SKM-1 (cell line): Measurements from ENCODE around the gene PLPP1.
"Not testable (repeated sequence)": the region's sequence is repeated elsewhere in the genome, so short reads cannot be mapped to it uniquely, and the experiment has no call there.

ENCODE experiments used
- DNase-seq: peaks from one replicate; lab custom pipeline; 2025; ENCODE audit not compliant: unreplicated experiment; lab: John Stamatoyannopoulos, UW

Gene PLPP1

DNA sequence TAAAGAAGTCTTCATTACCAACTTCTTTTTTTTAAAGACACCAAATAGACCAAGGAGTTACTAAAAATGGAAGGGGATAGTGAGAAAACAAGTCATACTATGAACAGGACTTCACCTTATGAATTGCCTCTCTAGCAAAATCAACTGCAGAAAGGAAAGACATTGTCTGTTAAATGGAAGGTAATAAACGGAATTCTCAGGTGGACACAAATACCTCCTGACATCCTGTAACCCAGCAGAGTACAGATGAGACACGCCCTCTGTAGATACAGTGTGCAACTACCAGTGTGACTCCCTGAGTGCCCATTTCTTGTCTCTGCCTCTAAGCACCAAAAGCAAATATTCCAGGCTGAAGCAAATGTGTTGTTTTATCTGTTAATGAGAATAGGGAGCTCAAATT lies 12.2 kb upstream of the PLPP1 start:
- no peak for DNase-seq

DNA sequence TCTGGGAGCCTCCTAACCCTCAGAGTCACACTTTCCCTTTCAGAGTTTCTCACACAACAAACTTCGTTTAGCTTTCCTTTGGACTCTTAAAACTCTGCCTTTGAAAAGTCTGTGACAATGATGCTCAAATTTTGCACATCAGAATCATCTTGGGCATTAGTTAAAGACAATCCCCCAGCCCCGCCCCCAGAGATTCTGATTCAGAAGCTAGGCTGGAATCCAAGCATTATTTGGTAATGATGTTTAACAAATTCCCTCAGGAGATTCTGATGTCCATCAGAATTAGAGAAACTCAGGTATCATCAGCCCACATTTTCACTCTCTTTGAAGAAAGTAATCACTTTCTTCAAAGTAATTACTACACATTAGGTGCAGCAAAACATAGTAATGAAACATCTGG lies 9.6 kb upstream of the PLPP1 start:
- DNase-seq, result no peak

DNA sequence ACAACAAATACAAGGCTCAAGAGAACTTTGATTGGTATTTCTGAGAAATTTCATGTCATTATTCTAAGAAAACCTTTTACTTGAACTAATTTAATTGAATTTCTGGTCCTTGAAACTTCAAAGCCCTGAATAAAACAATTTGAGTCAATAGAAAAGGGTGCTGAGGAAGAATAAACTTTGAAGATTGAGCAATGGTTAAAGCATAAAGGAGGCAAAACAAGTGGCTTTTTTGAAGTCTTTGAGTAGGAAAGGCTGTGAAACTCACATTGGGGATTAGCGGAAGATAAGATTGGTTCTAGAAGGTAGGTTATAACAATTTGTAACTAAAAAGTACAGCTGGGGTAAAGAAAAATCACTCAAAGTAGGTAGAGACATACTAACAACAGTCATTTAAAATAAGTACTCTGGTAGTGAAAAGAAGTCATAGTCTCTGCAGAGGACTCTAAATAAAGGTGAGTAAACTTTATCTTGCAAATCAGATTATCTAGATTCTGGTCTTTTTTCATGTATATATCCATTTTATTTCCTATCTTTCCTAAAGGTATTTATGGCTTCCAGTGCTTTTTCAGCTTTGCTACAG lies 6.4 kb upstream of the PLPP1 start:
- no peak for DNase-seq

DNA sequence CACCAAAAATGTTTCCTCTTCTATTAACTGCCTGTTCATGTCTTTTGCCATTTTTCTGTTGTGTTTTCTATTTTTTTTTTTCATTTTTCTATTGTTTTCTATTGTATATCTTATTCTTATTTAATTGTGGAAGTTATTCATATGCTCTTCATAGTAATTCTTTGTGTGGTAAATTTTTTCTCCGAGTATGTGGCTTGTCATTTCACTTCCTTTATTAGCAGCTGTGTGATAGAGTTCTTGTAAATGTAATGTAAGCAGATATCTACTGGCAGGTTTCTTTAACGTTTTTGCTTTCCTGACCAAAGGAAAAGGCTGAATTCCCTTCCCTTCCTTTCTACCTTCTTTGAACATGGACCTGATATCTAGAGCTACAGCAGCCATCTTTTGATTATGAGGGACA lies 5.8 kb upstream of the PLPP1 start:
- DNase-seq, result no peak

DNA sequence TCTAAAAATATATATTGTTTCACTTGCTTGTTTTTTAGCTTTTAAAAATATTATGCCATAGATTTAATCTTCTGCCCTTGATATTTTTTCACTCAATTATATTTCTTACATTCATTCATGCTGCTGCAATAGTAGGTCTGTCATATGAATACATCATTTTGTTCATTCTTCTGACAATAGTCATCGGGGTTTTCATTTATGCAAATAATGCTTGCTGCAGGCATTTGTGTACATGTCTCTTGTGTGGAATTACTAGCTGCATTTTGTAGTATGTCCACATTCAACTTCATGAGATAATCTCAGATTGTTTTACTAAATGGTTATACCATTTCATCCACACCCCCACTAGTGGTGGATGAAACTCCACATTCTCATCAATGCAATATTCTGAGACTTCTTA lies 5.3 kb upstream of the PLPP1 start:
- no peak for DNase-seq

DNA sequence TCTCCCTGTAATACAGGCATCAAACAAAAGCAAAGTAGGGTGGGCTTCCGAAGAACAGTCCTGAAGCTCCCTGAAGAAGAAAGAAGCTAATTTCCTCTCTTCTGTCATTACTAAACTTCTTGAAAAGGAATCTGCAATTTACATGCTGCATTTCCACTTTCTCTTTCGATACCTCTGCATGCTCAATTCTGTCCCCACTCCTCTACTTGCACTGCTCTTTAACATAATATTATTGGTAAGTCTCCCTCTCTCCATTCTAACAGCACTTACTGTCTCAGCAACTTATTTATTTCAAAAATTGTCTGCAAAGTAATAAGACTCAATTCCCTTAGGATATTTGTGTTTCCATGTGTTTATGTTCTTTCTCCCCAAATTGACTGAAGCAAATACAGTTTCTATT lies 3.9 kb upstream of the PLPP1 start:
- no peak for DNase-seq

DNA sequence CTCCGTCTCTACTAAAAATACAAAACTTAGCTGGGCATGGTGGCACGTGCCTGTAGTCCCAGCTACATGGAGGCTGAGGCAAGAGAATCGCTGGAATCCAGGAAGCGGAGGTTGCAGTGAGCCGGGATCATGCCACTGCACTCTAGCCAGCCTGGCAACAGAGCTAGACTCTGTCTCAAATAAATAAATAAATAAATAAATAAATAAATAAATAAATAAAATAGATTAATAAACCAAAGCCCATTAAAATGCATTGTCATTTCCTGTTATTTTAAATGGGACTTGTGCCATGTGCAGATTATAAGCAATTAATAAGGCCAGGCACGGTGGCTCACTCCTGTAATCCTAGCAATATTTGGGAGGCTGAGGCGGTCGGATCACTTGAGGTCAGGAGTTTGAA lies 2.6 kb upstream of the PLPP1 start:
- not testable (repeated sequence) for DNase-seq

DNA sequence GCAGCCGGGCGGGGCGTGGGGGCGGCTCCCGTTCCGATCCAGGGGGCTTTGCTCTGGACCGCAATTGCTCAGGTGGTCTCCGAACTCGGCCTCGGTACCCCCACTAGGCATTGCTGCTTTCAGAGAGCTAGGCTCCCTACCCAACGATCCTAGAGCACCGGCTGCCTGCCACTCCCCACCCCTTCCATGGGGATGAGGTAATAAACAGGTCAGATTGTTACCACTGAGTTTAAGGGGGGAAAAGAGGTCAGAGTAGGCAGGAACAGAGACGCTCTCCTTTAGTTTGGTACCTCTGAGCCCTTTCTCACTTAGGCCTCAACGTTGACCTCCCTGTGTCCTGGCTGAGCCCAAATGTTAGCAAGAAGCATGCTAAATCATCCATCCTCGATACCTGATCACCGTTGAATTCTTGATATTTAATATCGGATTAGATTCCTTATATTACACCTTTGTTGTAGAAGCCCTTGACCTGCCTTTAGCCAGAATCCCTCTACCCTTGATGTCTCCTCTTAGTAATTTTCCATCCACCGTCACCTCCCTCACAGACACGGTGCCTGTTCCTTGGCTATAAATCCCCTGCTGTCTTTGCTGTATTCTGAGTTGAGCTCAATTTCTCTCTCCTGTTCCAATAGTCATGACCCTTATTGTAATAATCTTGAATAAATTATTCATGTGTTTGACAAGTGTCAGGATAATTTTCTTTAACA lies 588 bp upstream of the PLPP1 start:
- DNase-seq, result no peak

DNA sequence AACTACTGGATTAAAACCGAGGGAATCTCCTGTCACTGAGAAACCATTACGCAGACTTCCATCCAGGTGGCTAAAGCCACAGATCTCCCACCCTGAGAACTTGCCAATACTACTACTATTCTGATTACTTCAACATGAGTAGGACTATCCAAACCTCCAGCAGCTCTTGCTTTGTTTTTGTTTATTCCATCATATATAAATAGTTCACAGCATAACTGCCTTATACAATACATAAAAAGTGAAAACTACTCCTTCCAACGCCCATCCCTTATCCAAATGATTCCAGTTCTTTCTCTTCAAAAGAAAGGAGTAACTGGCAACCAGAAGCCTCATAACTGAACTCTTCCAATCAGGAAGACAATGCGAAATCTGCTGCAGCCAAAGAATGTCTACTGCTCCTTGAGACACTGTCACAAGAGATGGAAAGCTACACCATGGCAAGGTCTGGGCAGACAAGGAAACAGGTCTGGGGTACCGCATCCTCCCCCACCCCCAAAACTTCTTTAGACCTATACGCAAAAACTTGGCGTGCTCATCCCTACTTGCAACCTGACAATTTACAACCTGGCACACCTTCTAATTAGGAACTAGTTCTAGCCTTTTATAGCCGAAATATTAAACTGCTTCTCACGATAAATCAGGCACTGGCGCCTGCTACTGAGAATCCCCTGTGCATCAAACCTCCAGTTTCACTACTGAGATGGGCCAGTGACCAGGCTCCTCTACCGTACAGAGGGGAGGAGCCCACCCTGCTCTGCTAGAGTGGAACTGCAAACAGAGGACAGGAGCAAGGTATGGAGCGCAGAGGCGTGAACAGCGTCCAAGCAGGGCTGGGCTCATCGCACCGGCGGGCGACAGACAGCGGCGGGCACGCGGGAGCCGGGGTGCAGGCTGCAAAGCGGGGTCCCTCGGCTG lies 986 bp downstream of the PLPP1 start:
- DNase-seq, result no peak

DNA sequence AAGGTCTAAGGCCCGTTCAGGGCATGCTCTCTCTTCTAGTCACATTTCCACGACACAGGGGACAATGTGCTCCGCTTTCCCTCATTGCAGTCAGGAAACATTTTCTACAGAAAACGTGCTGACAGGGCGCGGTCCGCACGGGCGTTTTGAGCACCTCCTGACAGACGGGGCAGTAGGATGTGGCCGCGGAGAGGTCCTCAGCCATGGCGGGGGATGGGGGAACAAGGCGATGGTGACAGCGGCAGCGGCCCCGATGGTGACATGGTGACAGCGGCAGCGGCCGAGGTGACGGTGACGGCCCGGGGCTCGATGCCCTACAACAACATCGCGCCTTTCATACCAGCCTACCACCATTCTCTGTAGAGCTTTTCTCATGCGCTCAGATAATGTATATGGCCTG lies 4.1 kb downstream of the PLPP1 start:
- no peak for DNase-seq

DNA sequence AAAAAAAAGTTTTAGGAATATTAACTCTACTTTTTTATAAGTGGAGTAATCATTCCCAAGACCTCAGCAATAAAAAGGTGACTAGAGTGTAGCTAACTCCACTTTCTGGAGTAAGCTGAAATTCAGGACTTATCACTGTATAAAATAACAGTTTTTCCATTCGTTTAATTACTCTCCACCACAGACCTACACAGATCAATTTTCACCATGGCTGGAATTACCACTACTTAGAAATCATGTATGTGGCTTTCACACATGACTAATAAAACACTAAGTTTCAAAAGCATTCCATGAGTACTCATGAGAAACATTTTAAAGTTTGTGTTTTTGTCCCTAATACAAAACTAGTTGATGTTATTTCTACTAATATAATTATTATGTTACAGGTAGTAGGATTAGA lies 9.9 kb downstream of the PLPP1 start:
- no peak for DNase-seq

DNA sequence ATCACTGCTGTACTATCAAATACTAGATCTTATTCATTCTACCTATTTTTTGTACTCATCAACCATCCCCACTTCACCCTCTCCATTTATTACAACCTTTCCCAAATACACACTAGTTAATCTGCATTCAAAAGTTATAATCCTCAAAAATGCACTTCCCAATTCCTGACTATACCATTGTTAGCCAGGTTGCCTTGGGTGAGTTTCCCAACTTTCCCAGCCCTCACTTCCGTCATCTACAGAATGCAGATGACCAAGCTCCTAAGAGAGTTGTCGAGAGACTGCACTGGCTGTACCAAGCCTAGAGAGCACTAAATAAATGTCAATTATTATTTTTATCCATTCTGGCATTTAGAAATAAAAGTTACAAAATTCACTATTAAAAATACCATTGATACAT lies 11.5 kb downstream of the PLPP1 start:
- no peak for DNase-seq

DNA sequence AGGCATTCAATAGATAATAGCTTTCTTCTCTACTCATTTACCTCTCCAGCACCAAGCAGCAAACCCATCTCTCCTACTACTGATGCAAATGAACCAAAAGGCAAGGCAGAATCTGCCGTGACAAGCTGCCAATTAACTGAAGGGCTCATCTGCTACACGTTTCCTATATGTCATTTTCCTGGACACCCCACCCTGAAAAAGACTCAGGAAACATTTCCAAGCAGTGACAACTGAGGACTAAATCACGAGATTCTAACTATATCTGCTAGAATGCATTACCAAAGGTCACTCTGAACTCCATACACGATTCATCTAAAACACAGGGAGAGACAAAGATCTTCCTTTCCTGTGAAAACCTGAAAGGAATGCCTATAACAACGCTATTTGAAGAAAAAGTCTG lies 12.9 kb downstream of the PLPP1 start:
- DNase-seq, result no peak

DNA sequence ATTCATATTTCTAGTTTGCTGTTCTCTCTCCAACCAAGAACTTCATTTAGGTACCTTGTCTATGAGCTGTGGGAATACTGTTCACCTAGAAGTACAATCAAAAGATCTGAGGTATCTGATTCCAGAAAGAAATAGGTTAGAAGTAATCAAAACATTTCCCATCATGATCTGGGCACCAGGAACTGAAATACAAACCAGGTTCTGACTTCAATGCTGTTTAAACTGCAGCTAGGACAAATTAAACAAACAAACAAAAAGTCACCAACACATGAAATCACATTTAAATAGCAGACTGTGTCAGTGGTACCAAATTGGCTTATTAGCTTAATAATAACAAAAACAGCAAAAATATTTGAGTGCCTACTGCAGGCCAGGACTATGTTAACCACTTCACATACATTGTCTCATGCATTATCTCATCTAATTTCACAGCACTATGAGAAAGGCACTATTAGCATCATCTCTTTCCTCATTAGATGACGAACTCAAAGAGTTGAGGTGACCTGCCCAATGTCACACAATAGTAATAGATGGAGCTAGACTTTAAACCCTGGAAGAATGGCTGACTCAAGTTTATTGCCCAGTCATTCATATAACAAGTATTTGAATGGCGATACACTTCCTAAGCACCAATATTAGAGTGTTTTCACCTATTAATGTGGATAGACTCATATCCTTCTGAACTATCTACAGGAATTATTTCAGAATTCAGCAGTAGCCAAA lies 14.5 kb downstream of the PLPP1 start:
- no peak for DNase-seq

DNA sequence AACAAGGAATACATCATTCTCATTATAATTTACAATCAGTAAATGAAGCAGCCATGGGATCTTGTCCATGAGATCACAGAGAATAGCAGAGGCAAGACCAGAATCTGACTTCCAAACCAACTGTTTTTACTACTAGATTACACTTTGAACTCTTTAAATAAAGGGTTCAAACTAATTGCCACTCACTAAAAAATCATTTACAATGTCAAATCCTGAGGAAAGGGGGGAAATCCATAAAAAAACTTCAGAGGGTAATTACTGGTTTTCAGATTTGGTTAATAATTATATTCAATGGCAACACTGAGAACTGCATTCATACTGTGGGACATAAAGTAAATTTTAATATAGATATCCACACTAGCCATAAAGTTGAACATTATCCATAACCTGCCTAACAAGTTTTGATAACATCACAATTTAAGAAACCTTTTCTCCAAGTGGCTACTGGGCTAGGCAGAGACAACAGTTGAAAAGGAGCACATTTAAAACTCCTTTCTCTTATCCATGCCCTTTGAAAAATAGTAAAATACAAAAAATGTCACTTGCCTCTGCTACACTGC lies 15.9 kb downstream of the PLPP1 start:
- DNase-seq, result no peak

DNA sequence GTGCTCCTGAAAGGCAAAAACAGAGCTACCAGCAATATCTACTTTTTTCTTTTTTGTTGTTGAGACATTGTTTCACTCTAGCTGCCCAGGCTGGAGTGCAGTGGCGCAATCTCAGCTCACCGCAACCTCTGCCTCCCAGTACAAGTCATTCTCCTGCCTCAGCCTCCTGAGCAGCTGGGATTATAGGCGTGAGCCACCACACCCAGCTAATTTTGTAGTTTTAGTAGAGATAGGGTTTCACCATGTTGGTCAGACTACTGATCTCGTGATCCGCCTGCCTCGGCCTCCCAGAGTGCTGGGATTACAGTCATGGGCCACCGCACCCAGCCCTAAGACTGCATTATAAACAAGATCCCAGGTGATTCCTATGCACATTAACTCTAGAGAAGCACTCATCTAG lies 17.0 kb downstream of the PLPP1 start:
- DNase-seq, result no peak

DNA sequence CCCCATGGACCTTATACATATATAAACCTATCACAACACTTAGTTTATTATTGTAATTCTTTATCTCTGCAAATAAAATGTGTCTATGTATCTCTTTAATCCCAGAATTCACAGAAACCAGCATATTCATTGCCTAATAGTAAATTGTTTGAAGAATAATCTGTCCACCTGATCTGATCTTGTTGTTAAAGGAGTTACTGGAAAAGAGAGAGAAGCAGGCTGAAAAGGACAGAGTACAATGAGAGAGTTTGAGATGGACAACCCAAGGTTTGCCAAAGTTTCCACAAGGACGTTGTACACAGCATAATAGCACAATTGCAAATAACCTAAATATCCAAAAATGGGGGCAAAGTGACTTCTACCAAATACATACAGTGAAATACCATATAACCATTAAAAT lies 23.8 kb downstream of the PLPP1 start:
- no peak for DNase-seq

DNA sequence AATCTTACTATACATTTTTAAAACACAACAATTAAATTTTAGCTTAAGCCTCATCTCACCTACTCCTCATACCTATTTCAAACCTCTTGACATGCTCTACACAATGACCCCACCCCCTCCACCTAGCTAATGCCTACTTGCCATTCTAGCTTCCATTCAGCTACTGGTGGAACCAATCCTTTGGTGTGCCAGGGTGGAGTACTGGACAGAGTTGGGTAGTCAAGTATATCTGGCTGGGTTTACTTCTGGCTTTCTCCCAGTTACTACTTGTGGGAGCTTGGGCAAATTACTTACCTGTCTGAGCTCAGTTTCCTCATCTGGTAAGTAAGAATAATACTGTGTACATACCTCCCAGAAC lies 24.3 kb downstream of the PLPP1 start:
- no peak for DNase-seq

DNA sequence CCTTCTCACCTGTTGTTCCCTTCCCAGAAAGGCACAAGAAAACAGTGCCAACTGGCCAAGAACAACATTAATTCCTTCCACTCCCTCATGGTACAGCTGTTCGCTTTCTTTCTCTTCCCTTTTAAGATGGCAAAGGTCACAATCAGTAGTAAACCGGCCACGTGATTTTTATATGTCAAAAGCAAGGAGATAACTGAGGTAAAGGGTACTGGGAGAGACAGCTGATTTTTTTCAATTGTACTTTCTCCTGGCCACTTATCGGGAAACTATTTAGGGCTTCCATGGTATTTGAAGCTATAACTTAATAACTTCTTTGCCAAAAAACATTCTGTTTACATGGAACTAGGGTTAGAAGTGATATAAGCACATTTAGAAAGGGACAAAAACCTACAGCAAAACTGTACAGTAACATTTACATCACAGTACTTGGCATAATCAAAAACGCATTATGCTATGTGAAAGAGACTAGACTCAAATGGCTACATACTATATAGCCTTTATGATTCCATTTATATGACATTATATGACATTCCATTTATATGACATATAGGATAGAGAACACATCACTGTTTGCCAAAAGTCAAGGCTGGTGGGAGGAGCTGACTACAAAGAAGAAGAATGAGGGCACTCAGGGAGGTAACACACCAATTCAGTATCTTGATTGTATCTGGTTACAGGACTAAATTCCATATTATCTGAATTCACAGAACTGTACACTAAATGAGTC lies 24.8 kb downstream of the PLPP1 start:
- no peak for DNase-seq

DNA sequence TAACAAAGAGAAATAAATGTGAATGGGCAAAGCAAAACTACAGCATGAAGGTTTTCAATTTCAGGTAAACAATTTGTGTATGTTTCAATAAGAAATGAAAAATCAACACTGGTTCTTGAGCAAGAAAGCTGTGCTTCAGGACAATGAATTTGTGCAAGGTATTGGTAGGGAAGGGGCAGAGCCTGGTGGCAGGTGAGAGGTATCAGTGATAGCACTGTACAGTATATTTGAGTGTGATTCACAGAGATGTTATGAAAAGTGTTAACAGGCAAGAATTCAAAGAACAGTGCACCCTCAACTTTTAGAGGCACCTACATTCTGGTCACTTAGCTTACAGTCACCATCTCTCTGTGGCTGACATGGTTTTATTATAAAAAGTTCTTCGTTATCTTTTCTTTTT lies 25.7 kb downstream of the PLPP1 start:
- no peak for DNase-seq

DNA sequence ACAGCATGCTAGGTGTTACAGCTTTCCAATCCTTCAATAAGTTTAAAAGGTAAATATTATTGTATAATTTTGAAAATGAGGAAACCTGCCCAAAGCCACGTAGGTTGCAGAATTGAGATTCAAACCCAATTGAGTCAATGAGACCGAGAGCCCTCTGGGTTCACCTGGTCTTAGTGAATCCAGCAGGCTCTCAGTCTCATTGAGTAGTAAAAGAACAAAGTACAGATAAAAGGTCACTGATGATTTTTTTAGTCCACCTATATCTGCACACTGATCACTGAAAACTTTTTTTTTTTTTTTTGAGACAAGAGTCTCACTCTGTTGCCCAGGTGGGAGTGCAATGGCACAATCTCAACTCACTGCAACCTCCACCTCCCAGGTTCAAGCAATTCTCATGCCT lies 27.2 kb downstream of the PLPP1 start:
- no peak for DNase-seq
